Left ventricle myocardium inferior (tissue), 1 donor: ENCODE measurements around the gene OXER1. TPM values are rescaled to one million over a fixed set of nuclear protein-coding genes. Genes with fewer than 3 reads are reported as not detected.
A peak's percentile ranks its signal among the peaks of the same experiment; 100 is the strongest.

ENCODE experiments used
- DNase-seq: peaks from one replicate; pipeline ENCODE4 v3.0.0-alpha.2; 2020
- H3K27ac ChIP-seq: fragments of 200-600 bp; replicated peaks from 2 replicates; pipeline ENCODE4 v1.8.0; 2021
- H3K27me3 ChIP-seq: fragments of 200-600 bp; 2 replicates; pipeline ENCODE4 v1.8.0; 2021; ENCODE audit warnings: low read depth
- H3K36me3 ChIP-seq: fragments of 200-600 bp; 2 replicates; pipeline ENCODE4 v1.8.0; 2021
- H3K4me1 ChIP-seq: fragments of 200-600 bp; 2 replicates; pipeline ENCODE4 v1.8.0; 2021
- H3K4me3 ChIP-seq: fragments of 200-600 bp; 2 replicates; pipeline ENCODE4 v1.8.0; 2021; ENCODE audit warnings: mild to moderate bottlenecking, moderate library complexity
- H3K9me3 ChIP-seq: fragments of 200-600 bp; replicated peaks from 2 replicates; pipeline ENCODE4 v1.8.0; 2021
- CTCF ChIP-seq: fragments of 200-600 bp; IDR thresholded peaks from 2 replicates; pipeline ENCODE4 v1.8.0; 2021; ENCODE audit warnings: antibody characterized with exemption, mild to moderate bottlenecking, borderline replicate concordance
- intact Hi-C: fragments of 100-400 bp; cut with micrococcal nuclease; formaldehyde crosslinking; loops from one replicate; pipeline ENCODE4 v1.11.0; 2022
- total RNA-seq: library from RNA; stranded (reverse); fragmentation: NEBNext Ultra II Directional; extraction: Animal tissue kit (Norgen Biotek cat#: 25700); gene quantifications from one replicate; pipeline ENCODE4 v1.2.1, GENCODE V29; 2021
- donor health status: DM: no; HTN: yes; CAD: no; lungs with severe emphysema.

OXER1 gene
- total RNA-seq, 1 donor from 2014 or later: 0.36 TPM

- TF ChIP-seq CTCF: no peak
- H3K4me1 ChIP-seq: peaks cover 28% of the 10 kb centered on the region
- no peaks in the 10 kb centered on the region for H3K27me3 ChIP-seq
- no peak overlapping the region for H3K4me3 ChIP-seq
- H3K36me3 ChIP-seq: peaks cover 5% of the 10 kb centered on the region
- no peaks in the 10 kb centered on the region for H3K9me3 ChIP-seq
- DNase-seq: no peak
- H3K27ac ChIP-seq: no peak overlapping the region
- intact Hi-C loops: no loop called here
Measured at GRCh38 chr2:42756150-42756775, 7.7 kb downstream of the OXER1 start.

DNA sequence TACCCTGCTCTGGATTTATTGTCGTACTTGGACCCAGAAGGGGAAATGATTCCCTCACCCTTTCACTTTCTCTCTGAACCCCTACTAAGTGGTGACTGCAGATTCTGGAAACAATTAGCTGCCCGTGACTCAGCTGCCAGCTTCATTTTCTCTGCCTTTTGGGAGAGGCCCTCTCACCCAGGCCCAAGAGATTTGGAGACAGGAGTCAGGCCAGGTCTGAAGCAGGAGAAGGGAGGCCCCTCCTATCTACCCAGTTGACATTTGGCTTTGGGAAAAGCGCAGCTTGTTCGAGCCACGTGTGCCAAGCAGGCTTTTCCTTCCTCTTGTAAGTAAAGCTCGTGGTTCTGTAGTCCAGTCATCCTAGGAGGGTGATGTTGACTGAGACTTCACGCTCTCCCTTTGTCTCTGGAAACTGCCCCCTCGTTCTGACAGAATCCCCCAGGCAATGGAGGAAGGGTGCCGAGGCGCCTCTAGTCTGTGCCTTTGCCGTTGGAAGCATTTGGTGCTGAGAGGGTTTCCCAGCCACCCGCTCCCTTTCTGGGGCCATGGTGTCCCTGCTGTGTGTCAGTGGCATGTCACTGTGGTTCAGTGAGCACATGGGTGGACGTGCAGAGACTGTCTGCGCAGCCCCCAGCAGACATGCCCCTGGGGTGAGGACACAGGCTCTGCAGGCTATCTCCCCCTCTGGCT, 8.6 kb downstream of the OXER1 start:
- H3K27ac ChIP-seq: no peak overlapping the region
- H3K9me3 ChIP-seq: no peaks in the 10 kb centered on the region
- H3K4me1 ChIP-seq: peaks cover 28% of the 10 kb centered on the region
- no peaks in the 10 kb centered on the region for H3K27me3 ChIP-seq
- intact Hi-C loops: no loop called here
- no peak for DNase-seq
- H3K4me3 ChIP-seq: no peak overlapping the region
- no peak for TF ChIP-seq CTCF
- H3K36me3 ChIP-seq: peaks cover 5% of the 10 kb centered on the region

DNA sequence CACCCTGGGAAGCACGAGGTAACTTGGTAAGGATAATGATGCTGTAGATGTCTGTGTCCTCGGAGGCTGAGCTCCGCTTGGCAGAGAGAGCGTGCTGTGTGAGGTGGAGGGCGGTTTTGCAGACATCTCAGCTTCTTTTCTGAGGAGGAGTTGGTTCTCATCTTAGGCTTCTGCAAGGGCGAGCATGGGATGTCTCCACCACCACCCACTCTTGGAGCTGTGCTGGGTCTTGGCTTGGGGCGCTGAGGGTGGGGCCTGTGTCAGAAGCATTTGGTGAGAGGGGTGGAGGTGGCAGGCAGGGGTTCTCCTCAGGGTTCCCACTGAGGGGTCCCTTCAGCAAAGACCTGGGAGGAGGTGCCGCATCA, 9.2 kb downstream of the OXER1 start:
- peaks cover 5% of the 10 kb centered on the region for H3K36me3 ChIP-seq
- H3K27me3 ChIP-seq: no peaks in the 10 kb centered on the region
- TF ChIP-seq CTCF: no peak
- H3K9me3 ChIP-seq: no peaks in the 10 kb centered on the region
- peaks cover 28% of the 10 kb centered on the region for H3K4me1 ChIP-seq
- DNase-seq: no peak
- H3K4me3 ChIP-seq: no peak overlapping the region
- intact Hi-C loops: no loop called here
- peak overlapping the region; percentile 65 for H3K27ac ChIP-seq

GRCh38 chr2:42754021-42754775, 9.7 kb downstream of the OXER1 start:
- Histone ChIP-seq H3K4me3 (no peak overlapping the region), H3K36me3 (peaks cover 5% of the 10 kb centered on the region), H3K9me3 (no peaks in the 10 kb centered on the region), H3K4me1 (peaks cover 28% of the 10 kb centered on the region), H3K27ac (peak overlapping the region; percentile 65), H3K27me3 (no peaks in the 10 kb centered on the region)
- no peak for DNase-seq
- TF ChIP-seq CTCF: no peak
- intact Hi-C loops: no loop called here

GRCh38 chr2:42752816-42753813, 10.8 kb downstream of the OXER1 start:
- no peaks in the 10 kb centered on the region for H3K27me3 ChIP-seq
- no peak for TF ChIP-seq CTCF
- H3K9me3 ChIP-seq: no peaks in the 10 kb centered on the region
- H3K36me3 ChIP-seq: peaks cover 5% of the 10 kb centered on the region
- intact Hi-C loops: no loop called here
- H3K4me1 ChIP-seq: peaks cover 28% of the 10 kb centered on the region
- DNase-seq: no peak
- H3K27ac ChIP-seq: peak overlapping the region; percentile 65
- H3K4me3 ChIP-seq: no peak overlapping the region
